GM21367 (cell line): ENCODE results near the gene CYBRD1.

Experiments
- ATAC-seq: cut with Tn5 transposase; IDR thresholded peaks from one replicate; pipeline ENCODE4 v1.9.1; 2021; ENCODE audit not compliant: unreplicated experiment

Gene CYBRD1

GRCh38 chr2:171553236-171553635 is 31.0 kb downstream of the CYBRD1 start:
- ATAC-seq, result no peak

GRCh38 chr2:171553858-171554257 is 31.6 kb downstream of the CYBRD1 start:
- ATAC-seq, result no peak

DNA sequence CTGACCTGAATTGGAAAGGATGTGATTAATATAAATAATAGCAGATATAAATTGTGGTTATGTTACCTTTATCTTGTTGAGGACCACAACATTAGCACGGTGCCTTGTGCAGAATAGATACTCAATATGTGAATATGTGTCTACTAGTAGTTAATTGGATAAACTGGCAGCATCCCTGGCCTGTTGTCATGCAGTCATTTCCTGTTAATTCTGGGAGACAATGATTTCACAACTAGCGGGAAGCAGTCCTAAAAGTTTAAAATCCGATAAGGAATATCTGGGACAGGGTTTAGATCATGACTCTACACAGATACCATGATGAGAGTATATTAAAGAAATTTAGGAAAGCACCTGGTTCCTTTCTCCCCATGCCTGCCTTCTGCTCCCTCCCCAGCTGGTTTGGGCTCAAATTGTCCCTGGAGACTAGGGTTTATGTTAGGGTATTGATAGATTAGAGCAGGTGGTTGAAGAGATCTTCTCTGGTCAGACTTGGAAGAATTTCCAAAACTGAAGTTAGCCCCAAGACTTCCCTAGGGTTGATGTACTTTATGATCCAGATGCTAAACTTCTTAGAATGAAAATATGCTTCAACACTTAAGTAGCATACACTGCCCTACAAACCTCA is 32.8 kb downstream of the CYBRD1 start:
- no peak for ATAC-seq

DNA sequence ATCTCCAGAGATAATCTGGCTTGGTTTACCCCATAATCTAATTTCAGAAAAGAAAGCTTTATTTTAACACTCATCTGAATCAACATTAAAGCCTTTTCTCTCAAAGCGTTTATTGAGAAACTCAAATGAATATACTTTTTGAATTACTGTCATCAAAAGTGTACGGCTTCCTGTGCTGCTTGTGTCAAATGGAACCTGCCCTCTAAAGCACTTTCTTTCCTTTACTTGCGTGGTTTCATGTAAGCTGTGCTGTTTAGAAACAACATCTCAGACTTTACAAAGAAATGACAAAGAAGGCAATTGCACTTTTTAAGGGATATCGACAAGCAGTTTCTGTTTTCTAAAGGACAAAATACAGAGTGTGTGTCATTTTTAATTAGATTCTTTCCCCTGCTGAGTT is 35.1 kb downstream of the CYBRD1 start:
- no peak for ATAC-seq

DNA sequence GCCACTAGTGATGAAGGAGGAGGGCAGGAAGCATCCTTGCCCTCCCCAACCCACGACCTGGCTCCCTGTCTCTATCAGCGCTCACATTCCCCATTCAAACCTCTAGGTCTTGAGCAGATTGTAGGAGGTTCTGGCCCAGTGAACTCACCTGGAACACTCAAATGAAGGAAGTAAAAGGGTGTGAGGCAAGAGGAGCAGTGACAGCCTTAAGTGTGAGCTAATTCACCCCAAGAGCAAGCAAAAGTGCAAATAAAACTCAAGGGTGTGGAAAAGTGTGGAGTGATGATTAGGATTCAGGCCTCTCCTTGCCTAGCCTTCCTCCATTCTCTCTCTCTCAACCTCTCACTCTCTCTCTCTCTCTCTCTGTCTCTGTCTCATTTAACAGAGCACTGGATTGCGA is 41.0 kb downstream of the CYBRD1 start:
- no peak for ATAC-seq

GRCh38 chr2:171564463-171564862 is 42.2 kb downstream of the CYBRD1 start:
- no peak for ATAC-seq

- ATAC-seq, result no peak
Measured at GRCh38 chr2:171566057-171566456, 43.8 kb downstream of the CYBRD1 start.

- ATAC-seq, result no peak
Measured at GRCh38 chr2:171566753-171567152, 44.5 kb downstream of the CYBRD1 start.

DNA sequence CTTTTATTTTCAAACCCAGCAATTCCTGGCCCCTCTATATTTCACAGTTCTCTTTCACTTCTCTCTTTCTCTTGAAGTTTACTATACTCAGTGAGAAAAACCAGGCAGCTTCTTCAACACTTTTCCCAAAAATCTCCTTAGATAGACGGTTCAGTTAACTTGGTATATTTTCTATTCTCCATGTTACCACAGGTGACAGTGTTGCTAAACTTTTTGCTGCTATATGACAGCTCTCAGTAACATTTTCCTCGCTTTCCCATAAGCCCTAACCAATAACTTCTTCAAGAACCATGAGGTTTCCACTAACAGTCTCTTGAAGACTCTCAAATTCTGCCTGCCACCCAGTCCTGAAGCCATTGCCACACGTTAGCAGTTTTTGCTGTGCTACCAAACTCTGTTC is 45.8 kb downstream of the CYBRD1 start:
- ATAC-seq, result no peak

DNA sequence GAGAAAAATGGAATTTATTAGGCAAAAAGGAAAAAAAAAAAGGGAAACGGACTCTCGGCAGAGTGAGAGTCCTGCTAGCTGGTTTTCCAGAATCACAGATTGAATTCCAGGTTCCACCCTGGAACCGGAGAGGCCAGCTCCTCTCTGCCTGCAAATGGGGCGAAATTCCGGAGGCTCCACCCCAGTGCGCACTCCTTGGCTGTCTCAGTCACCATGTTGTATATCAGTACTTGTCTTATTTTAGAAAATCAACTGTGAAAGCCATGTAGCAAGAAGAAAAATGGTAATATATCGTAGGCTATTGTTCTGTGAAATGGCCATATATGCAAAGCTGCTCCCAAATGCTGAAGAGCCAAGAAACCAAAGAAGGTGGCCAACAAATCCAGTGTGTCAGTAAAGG is 49.4 kb downstream of the CYBRD1 start:
- ATAC-seq, result no peak

GRCh38 chr2:171574149-171574795 is 52.0 kb downstream of the CYBRD1 start:
- ATAC-seq, result no peak

GRCh38 chr2:171575606-171576005 is 53.3 kb downstream of the CYBRD1 start:
- ATAC-seq, result no peak

DNA sequence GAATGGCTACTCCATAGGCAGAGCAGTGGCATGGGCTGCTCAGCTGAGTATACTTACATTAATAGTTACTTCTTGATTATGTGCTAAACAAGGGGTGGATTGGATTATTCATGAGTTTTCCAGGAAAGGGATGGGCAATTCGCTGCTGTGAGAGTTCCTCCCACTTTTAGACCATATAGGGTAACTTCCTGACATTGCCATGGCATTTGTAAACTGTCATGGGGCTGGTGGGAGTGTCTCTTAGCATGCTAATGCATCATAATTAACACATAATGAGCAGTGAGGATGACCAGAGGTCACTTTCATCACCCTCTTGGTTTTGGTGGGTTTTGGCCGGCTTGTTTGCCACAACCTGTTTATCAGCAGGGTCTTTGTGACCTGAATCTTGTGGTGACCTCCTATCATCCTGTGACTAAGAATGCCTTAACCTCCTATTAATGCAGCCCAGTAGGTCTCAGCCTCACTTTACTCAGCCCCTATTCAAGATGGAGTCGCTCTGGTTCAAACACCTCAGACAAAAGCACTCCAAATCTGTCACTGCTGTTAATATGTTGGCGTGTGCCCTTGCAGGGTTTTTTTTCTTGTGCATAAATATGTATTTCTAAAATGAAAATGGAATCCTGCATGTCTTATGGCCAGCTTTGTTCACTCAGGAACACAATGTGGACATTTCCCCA is 56.0 kb downstream of the CYBRD1 start:
- ATAC-seq, result no peak

- no peak for ATAC-seq
Measured at GRCh38 chr2:171579481-171579880, 57.2 kb downstream of the CYBRD1 start.

- ATAC-seq, result no peak
Measured at GRCh38 chr2:171583566-171583965, 61.3 kb downstream of the CYBRD1 start.

DNA sequence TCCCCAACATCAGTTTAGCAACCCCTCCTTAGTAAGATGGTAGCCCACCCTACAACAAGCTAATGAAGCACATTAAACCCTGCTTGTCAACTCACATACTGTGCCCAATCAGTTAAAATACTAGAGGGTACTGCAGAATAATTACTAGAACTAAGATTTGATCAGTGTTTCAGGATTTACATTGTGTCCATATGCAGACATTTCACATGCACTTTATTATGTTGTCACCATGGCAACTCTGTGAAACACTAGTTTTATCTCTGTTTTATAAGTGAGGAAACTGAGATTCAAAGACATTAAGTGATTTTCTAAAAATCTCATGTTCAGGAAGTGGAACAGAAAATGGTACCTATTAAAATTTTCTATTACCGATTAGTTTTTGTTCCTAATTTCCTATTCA is 61.7 kb downstream of the CYBRD1 start:
- ATAC-seq, result no peak

- ATAC-seq, result no peak
Measured at GRCh38 chr2:171587132-171587531, 64.9 kb downstream of the CYBRD1 start.

DNA sequence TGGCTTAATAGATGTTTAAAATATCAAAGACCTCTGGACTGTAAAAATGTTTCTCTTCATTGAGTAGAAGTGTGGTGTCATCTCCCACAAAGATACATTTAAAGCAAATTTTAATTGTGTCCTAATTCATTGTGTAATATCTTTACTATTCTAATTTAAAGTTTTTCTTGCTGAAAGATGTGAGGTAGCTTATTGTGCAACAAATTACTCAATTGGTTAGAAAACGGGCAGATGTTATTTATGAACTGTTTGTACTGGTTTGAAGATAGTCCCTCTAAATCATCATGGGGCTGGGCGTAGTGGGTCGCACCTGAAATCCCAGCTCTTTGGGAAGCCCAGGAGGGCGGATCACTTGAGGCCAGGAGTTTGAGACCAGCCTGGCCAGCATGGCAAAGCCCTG is 65.3 kb downstream of the CYBRD1 start:
- ATAC-seq, result no peak

GRCh38 chr2:171590116-171590515 is 67.8 kb downstream of the CYBRD1 start:
- ATAC-seq, result no peak

- ATAC-seq, result no peak
Measured at GRCh38 chr2:171592036-171592555, 69.8 kb downstream of the CYBRD1 start.

GRCh38 chr2:171595456-171595855 is 73.2 kb downstream of the CYBRD1 start:
- no peak for ATAC-seq

DNA sequence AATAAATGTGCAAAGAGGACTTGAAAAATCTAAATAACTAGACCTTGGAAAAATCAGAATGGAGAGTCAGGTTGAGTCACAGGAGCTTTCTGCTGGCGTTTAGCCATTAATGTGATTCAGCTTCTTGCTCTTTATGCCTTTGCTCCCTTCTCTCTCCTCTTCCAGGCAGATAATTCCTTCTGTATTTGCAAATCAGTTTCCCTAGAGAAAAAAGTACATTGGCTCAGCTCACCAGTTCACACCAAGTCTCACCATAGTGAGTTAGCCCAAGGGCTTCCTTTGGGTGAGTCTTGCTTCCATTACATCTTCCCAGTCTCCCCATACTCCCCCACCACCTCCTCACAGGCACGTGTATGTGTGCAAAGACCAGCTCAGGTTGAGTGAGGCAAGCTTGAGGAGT is 73.6 kb downstream of the CYBRD1 start:
- no peak for ATAC-seq
